Astrocyte of the spinal cord (primary cell): ENCODE results near the gene LRBA.
A peak's percentile ranks its signal among the peaks of the same experiment; 100 is the strongest.

Source experiments
- DNase-seq: peaks from one replicate; pipeline ENCODE4 v3.0.0; 2011; ENCODE audit warnings: low read depth, low spot score
- H3K4me3 ChIP-seq: 2 replicates; pipeline ENCODE4 v1.5.1; 2011; ENCODE audit warnings: low read depth, mild to moderate bottlenecking, low read length, moderate library complexity
- in situ Hi-C: cut with HindIII; loops from 2 replicates; pipeline ENCODE4 v1.10.0; 2017; ENCODE audit warnings: low sequenced_read_pairs
- TF ChIP-seq, protein P1 (sequence below): IDR thresholded peaks from 2 replicates; pipeline ENCODE4 v1.5.1; 2012; ENCODE audit warnings: low read depth, mild to moderate bottlenecking, low read length, inconsistent platforms

The LRBA gene

GRCh38 chr4:150884625-150885024 lies 130.5 kb downstream of the LRBA start:
- in situ Hi-C loops = no loop called here

GRCh38 chr4:150875367-150875766 lies 139.7 kb downstream of the LRBA start:
- in situ Hi-C loops = no loop called here
- TF ChIP-seq, protein P1, sequence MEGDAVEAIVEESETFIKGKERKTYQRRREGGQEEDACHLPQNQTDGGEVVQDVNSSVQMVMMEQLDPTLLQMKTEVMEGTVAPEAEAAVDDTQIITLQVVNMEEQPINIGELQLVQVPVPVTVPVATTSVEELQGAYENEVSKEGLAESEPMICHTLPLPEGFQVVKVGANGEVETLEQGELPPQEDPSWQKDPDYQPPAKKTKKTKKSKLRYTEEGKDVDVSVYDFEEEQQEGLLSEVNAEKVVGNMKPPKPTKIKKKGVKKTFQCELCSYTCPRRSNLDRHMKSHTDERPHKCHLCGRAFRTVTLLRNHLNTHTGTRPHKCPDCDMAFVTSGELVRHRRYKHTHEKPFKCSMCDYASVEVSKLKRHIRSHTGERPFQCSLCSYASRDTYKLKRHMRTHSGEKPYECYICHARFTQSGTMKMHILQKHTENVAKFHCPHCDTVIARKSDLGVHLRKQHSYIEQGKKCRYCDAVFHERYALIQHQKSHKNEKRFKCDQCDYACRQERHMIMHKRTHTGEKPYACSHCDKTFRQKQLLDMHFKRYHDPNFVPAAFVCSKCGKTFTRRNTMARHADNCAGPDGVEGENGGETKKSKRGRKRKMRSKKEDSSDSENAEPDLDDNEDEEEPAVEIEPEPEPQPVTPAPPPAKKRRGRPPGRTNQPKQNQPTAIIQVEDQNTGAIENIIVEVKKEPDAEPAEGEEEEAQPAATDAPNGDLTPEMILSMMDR = no peak
- H3K4me3 ChIP-seq = no peak overlapping the region
- DNase-seq = no peak

More at GRCh38 chr4:150884625-150885024, 130.5 kb downstream of the LRBA start:
- no peak for DNase-seq
- TF ChIP-seq, protein P1 = no peak
- H3K4me3 ChIP-seq = no peak overlapping the region

DNA sequence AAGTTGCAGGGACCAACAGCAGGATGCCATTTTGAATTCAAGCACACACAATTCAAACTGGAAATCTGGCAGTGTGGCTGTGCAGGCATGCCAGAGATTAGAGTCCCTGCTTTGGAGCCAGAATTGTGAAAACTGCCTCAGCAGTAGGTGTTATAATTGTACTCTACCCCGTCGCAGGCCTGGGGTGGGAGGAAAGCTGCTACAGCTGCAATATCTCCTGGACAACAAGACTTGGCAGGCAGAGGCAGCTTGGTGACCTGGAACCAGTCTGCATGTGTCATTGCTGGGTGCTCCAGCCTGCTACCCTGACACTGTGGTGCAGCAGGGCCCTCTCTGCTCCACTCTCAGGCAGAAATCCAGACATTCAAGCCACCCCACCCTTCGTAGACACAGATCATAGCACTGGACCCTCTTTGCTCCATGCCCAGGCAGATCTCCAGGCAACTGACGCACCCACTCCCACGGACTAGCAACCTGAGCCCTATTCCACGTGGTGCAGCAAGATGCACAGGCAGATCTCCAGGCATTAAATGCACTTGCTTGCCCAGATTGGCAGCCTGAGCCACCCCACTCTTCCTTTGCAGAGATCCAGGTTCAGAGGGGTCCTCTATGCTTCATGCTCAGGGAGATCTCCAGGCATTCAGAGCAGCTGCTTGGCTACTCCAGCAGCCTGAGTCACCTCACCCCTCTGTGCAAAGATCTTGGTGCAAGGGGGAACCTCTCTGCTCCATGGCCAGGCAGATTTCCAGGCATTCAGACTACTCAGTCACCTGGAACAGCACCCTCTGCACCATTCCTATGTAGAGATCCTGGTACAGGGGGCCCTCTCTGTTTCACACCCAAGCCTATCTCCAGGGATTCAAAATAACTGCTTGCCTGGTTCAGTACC lies 140.5 kb downstream of the LRBA start:
- TF ChIP-seq, protein P1 = no peak

DNA sequence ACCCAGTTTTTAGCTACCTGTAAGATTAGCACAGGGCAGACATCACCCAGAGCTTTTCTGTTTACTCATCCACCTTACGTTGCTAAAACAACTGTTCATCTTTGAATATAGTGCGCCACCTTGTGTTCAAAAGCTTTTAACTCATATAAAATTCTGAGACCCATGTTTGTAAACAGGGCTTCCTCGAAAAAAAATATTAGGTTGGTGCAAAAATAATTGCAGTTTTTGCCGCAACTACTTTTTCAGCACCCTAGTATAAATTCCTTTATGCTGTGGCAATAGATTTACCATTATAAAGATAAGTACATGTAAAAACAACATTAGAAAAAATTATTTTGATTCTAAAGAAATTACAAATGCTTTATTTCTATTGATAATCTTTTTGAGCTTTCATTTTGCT lies 147.9 kb downstream of the LRBA start:
- TF ChIP-seq, protein P1 = peak; percentile 45
- DNase-seq = peak; percentile 81
- H3K4me3 ChIP-seq = no peak overlapping the region
- in situ Hi-C loops = no loop called here

More for the DNA sequence above, 140.5 kb downstream of the LRBA start:
- DNase-seq = no peak
- no peak overlapping the region for H3K4me3 ChIP-seq
- in situ Hi-C loops = no loop called here

- H3K4me3 ChIP-seq = no peak overlapping the region
Observed at GRCh38 chr4:150863456-150863855, 151.6 kb downstream of the LRBA start.

DNA sequence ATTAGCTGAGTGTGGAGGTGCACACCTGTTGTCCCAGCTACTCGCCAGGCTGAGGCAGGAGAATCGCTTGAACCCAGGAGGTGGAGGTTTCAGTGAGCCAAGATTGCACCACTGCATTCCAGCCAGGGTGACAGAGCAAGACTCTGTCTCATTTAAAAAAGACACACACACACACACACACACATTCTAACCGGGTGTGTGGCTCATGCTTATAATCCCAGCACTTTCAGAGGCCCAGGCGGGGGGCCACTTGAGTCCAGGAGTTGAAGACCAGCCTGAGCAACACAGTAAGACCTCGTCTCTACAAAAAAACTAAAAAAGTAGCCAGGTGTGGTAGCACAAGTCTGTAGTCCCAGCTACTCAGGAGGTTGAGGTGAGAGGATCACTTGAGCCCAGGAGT lies 152.3 kb downstream of the LRBA start:
- TF ChIP-seq, protein P1 = no peak
- in situ Hi-C loops = no loop called here
- H3K4me3 ChIP-seq = no peak overlapping the region
- DNase-seq = no peak

More at GRCh38 chr4:150863456-150863855, 151.6 kb downstream of the LRBA start:
- DNase-seq = no peak
- TF ChIP-seq, protein P1 = no peak
- in situ Hi-C loops = no loop called here
